HUES48 (cell line): ENCODE data around the gene L1CAM.
A peak's percentile ranks its signal among the peaks of the same experiment; 100 is the strongest.

Experiments used
- H3K27ac ChIP-seq: one replicate; pipeline ENCODE4 v1.7.0; 2013; ENCODE audit warnings: low read depth, low read length, inconsistent platforms
- H3K27me3 ChIP-seq: 2 replicates; pipeline ENCODE4 v1.6.1; 2013; ENCODE audit warnings: mild to moderate bottlenecking, low read length; ENCODE audit not compliant: control insufficient read depth, insufficient read depth
- H3K36me3 ChIP-seq: 2 replicates; pipeline ENCODE4 v1.6.1; 2013; ENCODE audit warnings: low read length; ENCODE audit not compliant: control insufficient read depth, insufficient read depth
- H3K4me1 ChIP-seq: 2 replicates; pipeline ENCODE4 v1.6.1; 2013; ENCODE audit warnings: mild to moderate bottlenecking, low read length; ENCODE audit not compliant: control insufficient read depth, insufficient read depth
- H3K4me3 ChIP-seq: 2 replicates; pipeline ENCODE4 v1.5.1; 2013; ENCODE audit warnings: mild to moderate bottlenecking, low read depth, low read length
- H3K9ac ChIP-seq: 2 replicates; pipeline ENCODE4 v1.6.1; 2013; ENCODE audit warnings: mild to moderate bottlenecking, low read depth, low read length, moderate library complexity
- H3K9me3 ChIP-seq: 2 replicates; pipeline ENCODE4 v1.6.1; 2013; ENCODE audit warnings: low read length; ENCODE audit not compliant: control insufficient read depth, insufficient read depth

L1CAM gene

DNA sequence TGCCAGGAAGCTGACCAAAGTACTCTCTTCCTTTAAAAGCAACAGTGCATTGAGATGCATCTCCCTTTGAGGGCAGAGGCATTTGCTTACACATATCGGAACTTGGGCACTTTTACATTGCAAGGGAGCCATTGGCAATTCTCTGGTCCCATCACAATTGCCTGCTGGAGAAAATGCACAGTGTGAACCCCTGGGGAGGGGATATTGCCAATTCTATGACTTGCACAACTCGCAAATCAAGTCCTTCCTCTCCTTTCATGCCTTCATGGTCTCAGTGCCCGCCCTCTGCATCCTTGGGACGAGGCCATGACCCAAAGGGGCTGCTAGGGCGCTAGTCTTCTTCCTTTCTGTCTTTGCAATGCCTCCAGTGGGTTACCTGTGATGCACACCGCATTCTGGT is 40.8 kb downstream of the L1CAM start:
- Histone ChIP-seq H3K9me3 (peaks cover 13% of the 10 kb centered on the region; the same call in 1 of the 2 replicates), H3K4me1 (peaks cover 36% of the 10 kb centered on the region), H3K4me3 (peak overlapping the region; percentile 7; the same call in 1 of the 2 replicates), H3K27me3 (no peaks in the 10 kb centered on the region), H3K36me3 (no peaks in the 10 kb centered on the region), H3K9ac (peak overlapping the region; percentile 11; the same call in 1 of the 2 replicates), H3K27ac (peak overlapping the region; percentile 92)

- Histone ChIP-seq H3K9ac (peak overlapping the region; percentile 25; the same call in 1 of the 2 replicates), H3K4me3 (peak overlapping the region; percentile 7; the same call in 1 of the 2 replicates), H3K27ac (peak overlapping the region; percentile 92), H3K36me3 (no peaks in the 10 kb centered on the region), H3K27me3 (no peaks in the 10 kb centered on the region), H3K9me3 (peaks cover 13% of the 10 kb centered on the region; the same call in 1 of the 2 replicates), H3K4me1 (peaks cover 35% of the 10 kb centered on the region)
These were observed 41.4 kb downstream of the L1CAM start for GRCh38 chrX:153844509-153845082.

DNA sequence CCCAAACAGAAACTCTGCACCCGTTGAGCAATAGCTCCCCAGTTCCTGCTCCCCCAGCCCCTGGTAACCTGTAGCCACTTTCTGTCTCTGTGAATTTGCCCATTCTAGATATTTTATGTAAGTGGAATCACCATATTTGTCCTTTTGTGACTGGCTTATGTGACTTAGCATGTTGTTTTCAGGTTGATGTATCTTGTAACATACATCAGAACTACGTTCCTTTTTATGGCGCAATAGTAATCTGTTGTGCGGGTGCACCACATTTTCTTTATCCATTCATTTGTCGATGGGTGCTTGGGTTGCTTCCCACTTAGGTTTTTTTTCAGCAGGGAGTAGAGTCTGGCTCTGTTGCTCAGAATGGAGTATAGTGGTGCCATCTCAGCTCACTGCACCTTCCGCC is 49.1 kb downstream of the L1CAM start:
- no peak overlapping the region for H3K9ac ChIP-seq
- H3K9me3 ChIP-seq: peaks cover 21% of the 10 kb centered on the region
- H3K27ac ChIP-seq: no peak overlapping the region
- no peaks in the 10 kb centered on the region for H3K36me3 ChIP-seq
- H3K4me1 ChIP-seq: peaks cover 2% of the 10 kb centered on the region; the same call in 1 of the 2 replicates
- no peak overlapping the region for H3K4me3 ChIP-seq
- no peaks in the 10 kb centered on the region for H3K27me3 ChIP-seq

GRCh38 chrX:153832728-153833127 is 53.2 kb downstream of the L1CAM start:
- Histone ChIP-seq H3K9me3 (peaks cover 21% of the 10 kb centered on the region), H3K4me1 (peaks cover 3% of the 10 kb centered on the region; the same call in 1 of the 2 replicates), H3K36me3 (no peaks in the 10 kb centered on the region), H3K27me3 (peaks cover 7% of the 10 kb centered on the region; the same call in 1 of the 2 replicates), H3K27ac (no peak overlapping the region), H3K9ac (no peak overlapping the region), H3K4me3 (no peak overlapping the region)

DNA sequence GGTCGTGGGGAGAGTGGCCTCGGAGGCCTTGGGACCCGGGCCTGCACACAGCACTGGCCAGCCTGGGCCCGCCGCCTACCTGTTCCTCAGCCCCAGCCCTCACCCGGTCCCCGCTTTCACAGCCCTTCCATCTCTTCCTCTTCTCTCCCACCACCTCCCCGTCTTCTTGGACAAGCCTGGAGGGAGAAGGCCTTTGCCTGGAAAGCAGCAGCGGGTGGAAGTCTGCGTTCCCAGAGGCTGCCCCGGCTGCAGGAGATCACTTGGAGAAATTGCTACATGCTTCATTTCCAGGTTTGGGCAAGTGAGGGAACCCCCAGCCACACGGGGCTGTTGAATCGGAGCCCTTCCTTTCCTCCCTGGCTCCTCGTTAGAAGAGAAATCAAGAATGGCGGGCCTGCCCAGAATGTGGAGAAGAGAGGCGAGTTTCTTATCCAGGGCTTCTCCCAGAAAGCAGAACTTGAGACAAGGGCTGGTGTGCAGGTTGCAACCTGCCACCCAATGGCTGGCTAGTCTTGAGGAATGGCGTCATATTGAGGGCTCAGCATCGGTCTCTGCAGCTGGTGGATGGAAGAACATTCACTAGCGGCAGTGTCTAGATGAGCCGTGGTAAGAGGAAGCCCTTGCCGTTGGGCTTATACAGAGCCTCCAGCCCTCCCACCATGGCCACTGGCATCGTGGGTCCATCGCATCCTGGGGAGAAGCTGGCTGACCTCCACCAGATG is 54.4 kb downstream of the L1CAM start:
- H3K4me3 ChIP-seq: peak overlapping the region; percentile 50

GRCh38 chrX:153830640-153831428 is 55.1 kb downstream of the L1CAM start:
- H3K9ac ChIP-seq: 0 out of 2 replicates have a peak overlapping the region, but pooled peaks have one; percentile 8
- peak overlapping the region; percentile 50 for H3K4me3 ChIP-seq
- H3K27me3 ChIP-seq: peaks cover 7% of the 10 kb centered on the region; the same call in 1 of the 2 replicates
- H3K27ac ChIP-seq: peak overlapping the region; percentile 33
- peaks cover 24% of the 10 kb centered on the region for H3K9me3 ChIP-seq
- no peaks in the 10 kb centered on the region for H3K36me3 ChIP-seq
- peaks cover 12% of the 10 kb centered on the region for H3K4me1 ChIP-seq

More for the DNA sequence above, 54.4 kb downstream of the L1CAM start:
- Histone ChIP-seq H3K9me3 (peaks cover 27% of the 10 kb centered on the region), H3K4me1 (peaks cover 11% of the 10 kb centered on the region), H3K27me3 (peaks cover 7% of the 10 kb centered on the region; the same call in 1 of the 2 replicates), H3K27ac (no peak overlapping the region), H3K9ac (no peak overlapping the region), H3K36me3 (no peaks in the 10 kb centered on the region)

GRCh38 chrX:153829799-153830639 is 56.0 kb downstream of the L1CAM start, which contains the start of gene PDZD4:
PDZD4 (minus strand) TSS chrX:153830544; CDS start chrX:153830298, 246 bp downstream.
- Histone ChIP-seq H3K27ac (peak within 1 kb of the TSS; percentile 54), H3K9ac (peak within 1 kb of the TSS; percentile 44; the same call in 1 of the 2 replicates), H3K27me3 (peaks cover 7% of the 10 kb centered on the region; the same call in 1 of the 2 replicates)

DNA sequence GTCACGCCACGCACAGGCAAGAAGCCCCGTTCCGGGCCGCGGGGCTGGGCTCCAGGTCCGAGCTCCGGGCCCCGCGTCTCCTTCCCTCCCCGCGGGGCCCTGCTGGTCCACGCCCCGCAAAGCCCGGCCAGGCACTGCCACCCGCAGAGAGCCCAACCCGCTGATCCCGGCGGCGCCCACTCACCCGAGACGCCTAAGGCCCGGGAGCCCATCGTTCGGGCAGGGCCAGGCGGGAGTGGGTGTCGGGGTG is 56.5 kb downstream of the L1CAM start:
- H3K27ac ChIP-seq: peak overlapping the region; percentile 54
- H3K27me3 ChIP-seq: peaks cover 7% of the 10 kb centered on the region; the same call in 1 of the 2 replicates
- H3K9ac ChIP-seq: peak overlapping the region; percentile 44; the same call in 1 of the 2 replicates
- H3K36me3 ChIP-seq: no peaks in the 10 kb centered on the region
- peaks cover 22% of the 10 kb centered on the region for H3K4me1 ChIP-seq
- peaks cover 23% of the 10 kb centered on the region for H3K9me3 ChIP-seq
- H3K4me3 ChIP-seq: peak overlapping the region; percentile 76

More at GRCh38 chrX:153829799-153830639, 56.0 kb downstream of the L1CAM start, which contains the start of gene PDZD4:
- peaks cover 20% of the 10 kb centered on the region for H3K4me1 ChIP-seq
- peak within 1 kb of the TSS; percentile 76 for H3K4me3 ChIP-seq
- H3K9me3 ChIP-seq: peaks cover 26% of the 10 kb centered on the region
- no peaks in the 10 kb centered on the region for H3K36me3 ChIP-seq

GRCh38 chrX:153828723-153829548 is 57.0 kb downstream of the L1CAM start:
- H3K4me3 ChIP-seq: peak overlapping the region; percentile 76
- H3K9me3 ChIP-seq: peaks cover 29% of the 10 kb centered on the region
- H3K27ac ChIP-seq: peak overlapping the region; percentile 83
- no peaks in the 10 kb centered on the region for H3K36me3 ChIP-seq
- H3K4me1 ChIP-seq: peaks cover 22% of the 10 kb centered on the region
- H3K9ac ChIP-seq: peak overlapping the region; percentile 44; the same call in 1 of the 2 replicates
- peaks cover 7% of the 10 kb centered on the region; the same call in 1 of the 2 replicates for H3K27me3 ChIP-seq
